Stimulated activated CD4-positive, alpha-beta T cell treated with anti-CD3 and anti-CD28 coated beads, Interleukin-2, amount 100 ng/mL, for 24 hours (primary cell): ENCODE results near the gene TUBB1.
"Not testable (repeated sequence)": the region's sequence is repeated elsewhere in the genome, so short reads cannot be mapped to it uniquely, and the experiment has no call there.

Experiments used
- DNase-seq, 2 donors: peaks; one replicate each; pipeline ENCODE4 v3.0.0-alpha.2; 2020

Gene TUBB1

DNA sequence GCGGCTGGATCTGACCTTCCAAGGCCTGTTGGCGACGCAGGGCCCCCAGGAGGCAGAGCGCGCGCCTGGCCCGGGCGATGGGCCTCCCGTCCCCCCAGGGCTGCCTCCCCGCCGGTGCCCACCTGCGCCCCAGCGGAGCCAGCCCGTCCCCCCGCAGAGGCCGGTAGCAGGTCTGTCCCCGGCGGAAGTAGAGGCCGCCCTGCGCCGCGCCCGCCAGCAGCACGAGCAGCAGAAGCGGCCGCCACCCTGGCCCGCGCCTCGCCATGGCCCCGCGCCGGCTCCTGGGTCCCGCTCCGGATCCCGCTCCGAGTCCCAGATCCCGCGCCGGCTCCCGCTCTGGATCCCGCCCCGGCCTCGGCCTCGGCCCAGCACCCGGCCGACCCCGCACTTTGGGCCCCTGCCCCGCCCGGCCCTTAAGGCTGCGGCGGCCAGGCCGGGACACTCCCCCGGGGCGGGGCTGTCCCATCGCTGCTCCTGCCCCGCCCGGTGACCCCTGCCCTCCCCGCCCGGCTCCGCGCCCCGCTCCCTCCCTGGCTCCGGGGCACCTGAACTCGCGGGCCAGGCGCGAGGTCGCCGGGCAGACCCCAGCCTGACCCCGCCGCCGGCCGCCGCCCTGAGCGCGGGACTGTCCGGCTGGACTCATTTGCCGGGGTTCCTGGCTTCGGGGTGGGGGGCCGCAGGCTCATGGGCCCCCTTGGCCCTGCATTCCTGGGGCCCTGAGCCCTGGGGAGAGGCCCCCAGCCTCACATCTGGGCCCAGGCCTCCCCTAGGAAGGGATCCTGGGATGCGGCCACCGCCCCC, 12.2 kb upstream of the TUBB1 start, which contains the start of gene CTSZ:
Gene CTSZ, minus strand, starts transcription at position 391 of the 801 bp plus-strand sequence. Its CDS starts 126 bp downstream, at position 265.
- peak; percentile 49 to 65 for DNase-seq

- DNase-seq, result no peak
These were observed 11.3 kb upstream of the TUBB1 start for GRCh38 chr20:59007665-59008511.

GRCh38 chr20:59008715-59009336, 10.4 kb upstream of the TUBB1 start:
- no peak for DNase-seq

GRCh38 chr20:59010321-59010994, 8.8 kb upstream of the TUBB1 start:
- no peak for DNase-seq

DNA sequence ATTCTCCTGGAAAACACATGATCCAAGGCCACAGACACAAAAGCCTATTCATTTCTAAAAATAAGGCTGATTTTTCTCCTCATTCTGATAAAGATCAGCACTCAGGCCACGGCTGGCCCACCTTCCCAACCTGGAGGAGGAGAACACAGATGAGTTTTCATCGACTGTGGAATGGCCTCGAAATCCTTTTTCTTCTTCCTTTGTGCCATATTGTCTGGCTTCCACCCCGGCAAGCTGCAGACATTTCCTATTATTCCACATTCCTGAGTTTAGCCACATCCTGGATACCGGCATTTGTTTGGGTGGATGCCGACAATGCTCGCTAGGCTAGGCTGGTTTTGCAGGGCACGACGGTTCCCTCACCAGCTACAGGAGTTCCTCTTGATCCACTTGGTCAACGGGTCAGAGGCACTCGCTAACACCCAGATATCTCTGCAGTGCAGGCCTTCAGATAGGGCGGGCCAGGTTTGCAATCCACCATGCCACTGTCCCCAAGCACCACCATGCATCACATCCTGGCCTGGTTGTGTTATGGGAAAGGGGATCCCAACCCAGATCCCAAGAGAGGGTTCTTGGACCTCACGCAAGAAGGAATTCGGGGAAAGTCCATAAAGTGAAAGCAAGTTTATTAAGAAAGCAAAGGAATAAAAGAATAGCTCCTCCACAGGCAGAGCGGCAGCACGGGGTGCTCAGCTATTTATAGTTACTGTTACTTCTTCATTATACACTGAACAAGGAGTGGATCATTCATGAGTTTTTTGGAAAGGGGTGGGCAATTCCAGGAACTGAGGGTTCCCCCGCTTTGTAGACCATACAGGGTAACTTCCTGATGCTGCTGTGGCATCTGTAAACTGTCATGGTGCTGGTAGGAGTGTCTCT, 8.0 kb upstream of the TUBB1 start:
- no peak for DNase-seq

GRCh38 chr20:59011874-59012157, 7.4 kb upstream of the TUBB1 start:
- DNase-seq, result not testable (repeated sequence)

DNA sequence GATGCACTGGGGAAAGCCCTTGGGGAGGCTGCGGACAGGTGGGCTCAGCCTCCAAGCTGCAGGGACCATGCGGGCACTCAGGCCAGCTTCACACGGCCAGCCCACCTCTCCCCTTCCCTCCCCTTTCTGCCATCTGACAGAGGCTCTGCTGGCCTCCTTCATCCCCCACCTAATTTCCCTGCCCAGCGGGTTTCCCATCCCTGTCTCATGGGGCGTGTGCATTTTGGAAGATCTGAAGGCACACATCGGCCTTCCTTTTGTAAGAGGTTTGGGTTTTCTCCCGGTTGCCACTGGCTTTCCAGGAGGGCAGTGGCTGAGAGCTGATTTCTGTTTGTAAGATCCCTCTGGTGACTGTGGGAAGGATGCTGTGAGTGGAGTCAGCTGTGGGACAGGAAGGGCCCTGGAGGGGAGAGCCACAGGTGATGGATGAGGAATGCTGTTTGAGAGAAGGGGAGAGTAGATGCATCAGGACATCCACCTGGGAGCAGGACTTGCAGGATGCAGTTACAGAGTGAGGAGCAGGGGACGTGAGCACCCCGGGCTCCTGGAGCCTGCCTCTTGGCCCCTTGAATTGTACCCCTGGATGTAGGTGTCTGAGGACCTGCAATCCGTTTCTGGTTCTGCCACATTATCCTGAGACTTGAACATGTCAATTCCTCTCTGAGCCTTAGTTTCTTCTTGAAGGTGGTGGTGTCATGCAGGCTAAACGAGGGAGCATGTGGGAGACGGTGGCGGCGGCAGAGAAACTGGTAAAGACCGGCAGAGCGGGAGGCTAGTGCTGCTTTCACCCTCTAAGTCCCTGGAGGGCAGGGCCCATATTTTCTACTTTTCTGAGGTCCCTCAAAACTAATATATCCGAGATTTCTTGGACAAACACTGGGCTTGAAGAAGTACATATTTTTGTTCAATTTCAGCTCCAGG, 5.9 kb upstream of the TUBB1 start:
- DNase-seq, result peak in 1 of 2 donors; percentile 12

DNA sequence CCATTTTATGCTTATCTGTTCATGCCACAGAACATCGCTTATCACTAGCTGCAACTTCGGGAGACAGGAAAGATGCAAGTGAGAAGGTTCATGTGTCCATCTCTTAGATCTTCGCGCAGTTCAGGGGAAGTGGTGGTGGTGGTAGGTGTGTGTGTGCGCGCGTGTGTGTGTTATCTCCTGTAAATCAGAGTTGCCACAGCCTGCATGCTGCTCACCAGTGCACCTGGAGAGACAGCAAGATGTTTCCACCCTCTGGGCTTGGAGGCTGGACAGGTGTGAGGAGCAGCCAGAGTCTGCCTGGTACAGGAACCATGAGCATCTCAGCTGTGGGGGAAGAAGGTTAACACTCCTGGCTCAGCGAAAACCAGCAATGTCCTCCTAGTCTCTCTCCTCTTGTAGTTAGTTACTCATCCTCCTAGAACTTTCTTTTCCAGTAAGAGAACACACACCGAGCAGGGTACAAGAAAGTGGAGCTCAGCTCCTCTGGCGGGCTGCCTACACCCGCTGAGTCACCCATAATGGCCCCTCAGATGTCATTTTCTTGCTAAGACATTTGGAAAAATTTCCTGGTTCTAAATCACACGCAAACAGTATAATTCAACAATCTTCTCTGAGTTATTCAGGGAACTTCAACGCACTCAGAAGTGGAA, 5.1 kb upstream of the TUBB1 start:
- peak in 1 of 2 donors; percentile 18 for DNase-seq

DNA sequence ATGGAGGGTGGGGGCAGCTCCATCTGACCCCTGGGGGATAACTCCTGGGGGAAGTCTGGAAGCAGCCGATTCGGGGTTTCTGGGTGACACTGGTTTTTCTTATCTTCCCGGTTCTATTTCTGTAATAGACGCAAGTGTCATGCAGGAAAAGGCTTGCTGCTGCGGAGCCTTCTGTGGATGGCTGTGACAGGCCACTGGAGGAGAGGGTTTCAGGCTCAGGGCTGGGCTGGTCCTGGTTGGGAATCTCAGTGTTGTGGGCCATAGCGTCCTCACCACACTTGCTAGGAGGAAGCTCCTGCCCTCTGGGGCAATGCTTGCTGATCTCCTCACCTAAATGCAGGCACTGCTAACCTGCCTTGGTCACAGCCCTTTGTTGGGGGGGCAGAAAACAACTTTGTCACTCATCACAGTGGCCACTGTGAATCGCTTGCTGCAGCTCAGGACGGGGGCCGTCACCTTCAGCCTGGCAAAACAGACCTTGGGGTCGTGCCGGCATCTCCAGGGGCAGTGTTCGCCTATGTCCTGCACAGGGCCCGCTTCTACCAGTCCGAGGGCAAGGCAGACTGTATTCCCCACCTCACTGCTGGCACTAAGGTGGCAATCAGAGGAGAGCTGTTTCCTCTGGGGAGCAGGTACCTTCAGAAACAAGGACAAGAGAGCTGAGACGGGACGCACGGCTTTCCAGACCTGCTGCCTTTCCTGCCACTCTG, 4.4 kb upstream of the TUBB1 start:
- peak in 1 of 2 donors; percentile 11 for DNase-seq

DNA sequence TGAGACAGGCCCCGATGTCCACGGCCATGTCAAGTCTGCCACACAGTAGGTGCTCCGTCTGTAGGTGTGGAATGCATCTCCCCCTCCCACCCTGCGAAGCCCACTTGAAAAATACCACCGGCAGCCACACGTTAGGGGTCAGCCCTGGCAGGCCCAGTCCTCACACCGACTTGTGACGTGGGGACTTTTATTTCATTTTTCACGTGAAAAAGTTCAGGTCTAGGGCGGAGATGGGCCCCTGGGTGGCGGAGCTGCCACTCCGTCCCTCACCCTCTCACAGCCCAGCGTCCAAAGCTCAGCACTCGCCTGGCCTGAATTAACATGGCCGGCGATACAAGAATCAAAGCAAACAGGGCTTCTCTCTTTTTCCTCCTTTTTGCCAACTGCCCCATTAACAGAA, 3.8 kb upstream of the TUBB1 start:
- no peak for DNase-seq

DNA sequence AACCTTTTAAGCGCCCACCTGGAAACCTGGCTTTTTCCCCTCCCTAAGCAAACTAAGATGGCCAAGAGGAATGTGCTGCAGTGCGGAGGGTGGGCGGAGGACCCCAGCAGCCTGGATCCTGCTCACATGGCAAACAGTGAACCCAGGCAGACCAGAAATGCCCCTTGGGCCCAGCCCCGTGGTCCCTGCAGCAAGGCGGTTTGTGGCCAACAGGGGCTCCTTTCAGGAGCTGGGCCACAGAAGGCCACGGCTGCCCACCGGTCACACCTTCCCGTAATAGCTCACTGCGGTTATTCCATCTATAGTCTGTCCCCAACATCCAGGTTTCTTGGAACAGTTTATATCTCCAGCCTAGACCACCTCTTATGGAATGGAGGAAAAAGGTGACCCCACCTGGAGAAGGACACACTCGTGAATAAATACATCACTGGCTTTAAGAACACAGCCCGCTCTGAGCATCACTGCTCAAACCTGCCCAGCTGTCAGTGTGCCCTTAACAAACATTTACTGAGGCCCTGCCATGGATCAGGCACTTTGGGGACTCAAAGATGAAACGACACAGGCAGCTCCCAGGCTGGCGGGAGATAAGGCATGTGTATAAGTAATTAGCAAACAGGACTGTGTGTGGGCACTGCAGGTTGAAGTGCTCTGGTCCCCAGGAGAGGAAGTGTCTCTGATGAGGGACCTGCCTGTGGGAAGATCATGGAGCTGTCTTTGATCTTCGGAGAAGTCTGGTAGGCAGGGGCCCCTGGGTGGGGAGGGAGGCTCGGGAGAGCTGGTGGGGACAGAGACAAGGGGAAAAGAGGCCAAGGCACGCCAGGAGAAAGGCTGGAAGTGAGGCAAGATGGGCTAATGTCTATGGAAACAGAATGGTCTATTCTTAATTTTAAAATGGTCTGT, 3.2 kb upstream of the TUBB1 start:
- peak in 1 of 2 donors; percentile 11 for DNase-seq

DNA sequence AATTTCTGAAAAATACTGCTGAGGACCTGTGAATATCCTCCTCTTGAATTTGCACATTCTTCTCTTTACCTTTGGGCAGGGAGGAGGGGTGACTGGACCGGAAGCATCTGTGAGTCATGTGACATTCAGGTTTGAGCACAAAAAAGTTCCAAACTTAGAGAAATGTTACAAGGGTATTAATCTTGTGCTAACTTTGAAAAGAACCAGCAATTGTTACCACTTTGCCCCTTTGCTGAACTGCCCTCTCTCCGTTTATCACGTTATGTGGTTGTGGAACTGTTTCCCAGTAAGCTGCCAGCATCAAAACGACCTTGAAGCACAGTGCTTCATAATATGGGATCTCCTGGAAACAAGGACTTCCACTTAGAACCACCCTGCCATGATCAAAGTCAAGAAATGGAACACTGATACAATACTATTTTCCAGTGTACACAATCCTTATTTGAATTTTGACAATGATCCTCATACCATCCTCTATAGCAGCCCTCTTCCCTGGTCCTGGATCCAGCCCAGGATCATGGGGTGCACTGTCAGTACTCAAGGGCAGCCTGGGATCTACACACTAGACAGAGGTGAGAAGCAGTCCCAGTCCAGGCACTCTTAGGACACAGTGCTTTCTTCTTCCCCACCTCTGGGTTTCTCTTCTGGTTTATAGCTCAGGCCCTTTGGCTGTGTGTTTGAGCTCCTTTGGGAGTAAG, 2.3 kb upstream of the TUBB1 start:
- DNase-seq, result peak in 1 of 2 donors; percentile 18

DNA sequence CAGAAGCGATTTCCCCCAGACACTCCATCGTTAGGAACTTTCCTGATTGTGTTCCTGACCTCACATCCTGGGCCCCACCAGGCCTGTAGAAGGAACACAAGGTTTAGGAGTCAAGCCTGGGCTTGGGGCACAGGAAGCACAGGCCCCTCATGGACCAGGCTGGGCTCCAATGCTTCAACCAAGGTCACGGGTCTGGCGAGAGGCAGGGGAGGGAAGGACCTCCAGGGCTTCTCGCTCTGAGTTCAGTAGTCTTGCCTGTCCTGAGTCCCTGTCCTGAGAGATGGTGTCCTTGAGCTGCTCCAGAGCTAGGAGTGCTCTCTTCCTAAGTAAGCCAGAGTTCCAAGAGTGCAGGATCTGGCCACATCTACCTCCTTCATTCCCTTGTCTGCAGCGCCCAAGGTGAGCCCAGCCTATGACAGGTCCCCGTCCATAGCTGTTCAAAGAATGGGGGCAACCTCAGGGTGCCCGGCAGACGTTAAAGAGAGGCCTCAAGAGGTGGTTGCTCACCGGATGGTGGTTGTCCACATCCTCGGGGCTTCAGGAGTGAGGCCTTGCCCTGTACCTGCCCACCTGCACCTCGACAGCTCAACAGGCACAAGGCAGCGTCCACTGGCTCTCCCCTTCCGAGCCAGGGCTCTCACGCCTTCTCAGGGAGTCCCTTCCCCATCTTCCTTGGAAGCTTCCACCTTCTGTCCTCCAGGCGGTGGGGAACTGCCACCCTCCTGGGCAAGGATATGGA, 1.6 kb upstream of the TUBB1 start:
- DNase-seq, result peak in 1 of 2 donors; percentile 14

DNA sequence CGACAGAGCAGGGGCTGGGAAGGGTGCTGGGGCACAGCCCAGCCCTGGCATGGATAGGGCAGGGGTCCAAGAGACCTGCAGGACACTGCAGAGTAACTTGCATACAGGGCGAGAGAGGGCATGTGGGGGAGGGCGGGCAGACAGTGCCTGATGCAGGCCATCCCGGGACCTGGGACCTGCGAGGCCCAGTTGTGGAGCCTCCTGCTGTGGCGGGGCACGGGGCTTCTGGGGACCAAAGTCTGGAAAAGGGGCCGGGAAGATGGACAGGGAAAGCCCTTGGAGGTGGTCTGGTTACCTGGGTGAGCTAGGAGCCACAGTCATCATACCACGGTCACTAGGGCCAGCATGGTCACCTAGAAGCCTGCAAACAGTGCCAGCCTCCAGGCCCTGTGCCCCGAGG, 412 bp upstream of the TUBB1 start:
- DNase-seq, result peak in 1 of 2 donors; percentile 14

DNA sequence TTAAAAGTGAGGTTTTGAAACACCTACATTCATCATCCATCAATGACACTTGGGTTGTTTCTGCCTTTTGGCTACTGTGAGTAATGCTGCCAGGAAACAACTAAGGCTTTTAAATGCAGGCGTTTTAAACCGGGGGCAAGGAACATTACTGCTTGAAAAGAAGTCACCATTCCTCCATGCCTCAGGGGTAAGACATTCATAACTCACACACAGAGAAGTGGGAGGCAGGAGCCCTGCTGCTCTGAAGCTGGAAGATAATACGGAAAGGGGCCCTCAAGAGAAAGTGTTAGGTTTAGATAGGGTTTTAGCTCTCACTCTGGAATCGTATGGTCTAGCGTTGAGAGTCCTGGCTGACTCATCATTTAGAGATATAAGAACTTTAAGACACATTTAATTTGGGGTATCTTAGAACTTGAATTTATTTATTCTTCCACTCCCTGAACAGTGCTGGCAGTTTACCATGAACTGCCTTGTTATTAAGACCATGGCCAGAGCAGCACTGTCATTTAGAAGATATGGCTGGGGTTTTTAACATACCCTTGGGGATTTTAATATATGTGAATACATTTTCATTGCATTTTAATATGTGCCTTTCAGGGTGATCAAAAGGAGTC, 1.8 kb downstream of the TUBB1 start:
- DNase-seq, result peak in 1 of 2 donors; percentile 11

- DNase-seq, result peak in 1 of 2 donors; percentile 9
These were observed 3.5 kb downstream of the TUBB1 start for GRCh38 chr20:59022754-59023153.

GRCh38 chr20:59023616-59024015, 4.4 kb downstream of the TUBB1 start:
- DNase-seq, result no peak
